Sigmoid colon (tissue), 7 donors: ENCODE results near the gene SPRY4. TPM values are rescaled to one million over a fixed set of nuclear protein-coding genes. Genes with fewer than 3 reads are reported as not detected.
"Not testable (repeated sequence)": the region's sequence is repeated elsewhere in the genome, so short reads cannot be mapped to it uniquely, and the experiment has no call there.

Source experiments
- DNase-seq: peaks from one replicate; pipeline ENCODE4 v3.0.0-alpha.2; 2019
- H3K27ac ChIP-seq, 4 donors: fragments of 200-600 bp; sonication (generic); one replicate each; pipeline ENCODE4 v1.5.1; 2016 to 2019; ENCODE audit warnings: mild to moderate bottlenecking in 1 of 4
- H3K27me3 ChIP-seq, 3 donors: fragments of 200-600 bp; sonication (generic); one replicate each; pipeline ENCODE4 v1.5.1; 2019; ENCODE audit warnings: mild to moderate bottlenecking in 1 of 3
- H3K36me3 ChIP-seq, 4 donors: fragments of 200-600 bp; sonication (generic); one replicate each; pipeline ENCODE4 v1.5.1; 2016 to 2019
- H3K4me1 ChIP-seq, 4 donors: fragments of 200-600 bp; sonication (generic); one replicate each; pipeline ENCODE4 v1.5.1; 2017 to 2019
- H3K4me3 ChIP-seq, 4 donors: fragments of 200-600 bp; sonication (generic); one replicate each; pipeline ENCODE4 v1.5.1; 2017 to 2019; ENCODE audit warnings: mild to moderate bottlenecking in 2 of 4, moderate library complexity in 1 of 4
- H3K9me3 ChIP-seq, 4 donors: fragments of 200-600 bp in 3 of 4; sonication (generic) in 3 of 4; one replicate each; pipeline versions ENCODE4 v1.5.1 to v1.6.1; 2013 to 2019
- CTCF ChIP-seq, 4 experiments: fragments of 450-650 bp in 3 of 4; fragments of 200-600 bp in 1 of 4; IDR thresholded peaks; one replicate each; pipeline ENCODE4 v1.5.1; 2016 to 2019; ENCODE audit warnings: antibody characterized with exemption in 4 of 4, mild to moderate bottlenecking in 3 of 4, moderate library complexity in 2 of 4
- EP300 ChIP-seq, 4 donors: sonication (generic); formaldehyde crosslinking; IDR thresholded peaks; one replicate each; pipeline ENCODE4 v1.6.1; 2017; ENCODE audit warnings: antibody characterized with exemption in 4 of 4
- POLR2A ChIP-seq, 2 donors: fragments of 450-650 bp; IDR thresholded peaks; one replicate each; pipeline ENCODE4 v1.6.1; 2016; ENCODE audit warnings: antibody characterized with exemption in 2 of 2, mild to moderate bottlenecking in 2 of 2, moderate library complexity in 2 of 2
- POLR2AphosphoS5 ChIP-seq, 4 donors: sonication (generic); formaldehyde crosslinking; IDR thresholded peaks; one replicate each; pipeline ENCODE4 v1.6.1; 2017; ENCODE audit warnings: antibody characterized with exemption in 4 of 4
- WGBS, 2 donors: extraction: QIAGEN DNeasy Blood & Tissue Kit; methylation state at CpG; one replicate each; pipeline ENCODE4 v1.1.7; 2013; 5-methylcytosine and 5-hydroxymethylcytosine counted together
- intact Hi-C: fragments of 100-400 bp; cut with DNase I; formaldehyde crosslinking; loops from one replicate; pipeline ENCODE4 v1.15.1; 2023
- polyA plus RNA-seq, 3 donors: library from polyadenylated mRNA; stranded (reverse); fragments of 200-250 nt; gene quantifications; one replicate each; pipeline ENCODE4 v1.2.3, GENCODE V29; 2013
- total RNA-seq, 4 donors: library from RNA; depleted of rRNA; stranded (reverse); fragments of >200 nt; gene quantifications; one replicate each; pipeline ENCODE4 v1.1.0, GENCODE V29; 2016
- donor health status: healthy with polysubstance abuse.
- donor health status: Bipolar disorder and iron deficiency.
- donor health status: healthy.

Gene SPRY4
- total and polyA plus RNA-seq, 7 donors = 1.8 to 15.7 (median 8.6) TPM

GRCh38 chr5:142350021-142350420 lies 25.2 kb upstream of the SPRY4 start:
- peaks cover 0 to 7% (median 2%) of the 10 kb centered on the region in 4 donors for H3K9me3 ChIP-seq
- no peaks in the 10 kb centered on the region for H3K4me1 ChIP-seq
- no peaks in the 10 kb centered on the region for H3K27me3 ChIP-seq
- no peak for TF ChIP-seq POLR2AphosphoS5 (IDR thresholded peaks at IDR 0.05)
- TF ChIP-seq POLR2A (IDR thresholded peaks at IDR 0.05) = no peak
- TF ChIP-seq EP300 (IDR thresholded peaks at IDR 0.05) = no peak
- no peak for TF ChIP-seq CTCF (IDR thresholded peaks at IDR 0.05)
- no peak overlapping the region for H3K4me3 ChIP-seq
- no peaks in the 10 kb centered on the region for H3K36me3 ChIP-seq
- no peak for DNase-seq
- no peak overlapping the region for H3K27ac ChIP-seq
- intact Hi-C loops = loop anchor here (10.0 kb wide), 2 partner anchors 195 to 335 kb away; partner anchors contain the start of gene GNPDA1

DNA sequence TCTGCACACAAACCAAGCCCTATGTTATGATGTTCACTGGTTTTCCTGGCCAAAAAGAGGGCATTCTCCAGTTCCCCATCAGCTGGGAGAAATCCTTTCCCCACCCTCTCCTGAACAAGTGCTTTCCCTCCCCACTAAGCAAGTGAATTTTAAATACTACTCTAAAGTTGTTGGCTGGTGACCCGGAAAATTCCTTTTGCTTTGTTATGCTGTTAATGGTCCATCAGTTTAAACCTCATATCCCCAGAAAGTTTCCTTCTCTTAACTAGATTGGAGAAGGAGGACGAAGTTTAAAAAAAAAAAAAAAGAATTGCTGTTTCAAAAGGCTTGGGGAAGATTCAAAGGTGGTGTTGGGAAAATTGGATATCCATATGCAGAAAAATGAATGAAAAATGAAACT lies 21.9 kb upstream of the SPRY4 start:
- TF ChIP-seq CTCF (IDR thresholded peaks at IDR 0.05) = no peak
- Histone ChIP-seq H3K36me3 (no peaks in the 10 kb centered on the region), H3K9me3 (peaks cover 0 to 17% (median 6%) of the 10 kb centered on the region in 4 donors), H3K27ac (peak overlapping the region in 1 of 4 donors; percentile 32), H3K27me3 (no peaks in the 10 kb centered on the region), H3K4me3 (no peak overlapping the region), H3K4me1 (no peaks in the 10 kb centered on the region)
- intact Hi-C loops = no loop called here
- WGBS, 2 donors = 50 to 53% methylated on average over 2 of the region's 2 CpGs
- peak; percentile 1 for DNase-seq

DNA sequence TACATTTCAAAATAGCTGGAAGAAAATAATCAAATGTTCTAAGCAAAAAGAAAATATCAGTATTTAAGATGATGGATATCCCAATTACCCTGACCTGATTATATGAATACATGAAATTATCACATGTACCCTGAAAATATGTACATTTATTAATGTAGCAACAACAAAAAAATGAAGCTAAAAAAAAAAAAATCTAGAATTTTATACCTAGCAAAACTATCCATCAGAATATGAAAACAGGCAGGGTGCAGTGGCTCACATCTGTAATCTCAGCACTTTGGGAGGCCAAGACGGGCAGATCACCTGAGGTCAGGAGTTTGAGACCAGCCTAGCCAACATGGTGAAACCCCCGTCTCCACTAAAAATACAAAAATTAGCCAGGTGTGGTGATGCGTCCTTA lies 20.1 kb upstream of the SPRY4 start:
- 95 to 96% methylated on average over 3 of the region's 3 CpGs for WGBS, 2 donors
- H3K36me3 ChIP-seq, H3K27ac ChIP-seq, H3K27me3 ChIP-seq, H3K4me3 ChIP-seq, DNase-seq, H3K4me1 ChIP-seq, intact Hi-C loops: not testable (repeated sequence)
- peaks cover 0 to 17% (median 6%) of the 10 kb centered on the region in 4 donors for H3K9me3 ChIP-seq

GRCh38 chr5:142343531-142343930 lies 18.7 kb upstream of the SPRY4 start:
- H3K36me3 ChIP-seq = no peaks in the 10 kb centered on the region
- no peak for TF ChIP-seq POLR2AphosphoS5 (IDR thresholded peaks at IDR 0.05)
- no peak for TF ChIP-seq POLR2A (IDR thresholded peaks at IDR 0.05)
- no peak for TF ChIP-seq EP300 (IDR thresholded peaks at IDR 0.05)
- TF ChIP-seq CTCF (IDR thresholded peaks at IDR 0.05) = no peak
- no peak overlapping the region for H3K27ac ChIP-seq
- no peak for DNase-seq
- 95% methylated on average over 4 of the region's 4 CpGs for WGBS, 2 donors
- intact Hi-C loops = no loop called here
- no peaks in the 10 kb centered on the region for H3K27me3 ChIP-seq
- H3K4me3 ChIP-seq = no peak overlapping the region
- H3K9me3 ChIP-seq = peaks cover 0 to 17% (median 6%) of the 10 kb centered on the region in 4 donors
- no peaks in the 10 kb centered on the region for H3K4me1 ChIP-seq

GRCh38 chr5:142342128-142342981 lies 17.5 kb upstream of the SPRY4 start:
- Histone ChIP-seq H3K9me3 (peaks cover 0 to 17% (median 6%) of the 10 kb centered on the region in 4 donors), H3K27me3 (no peaks in the 10 kb centered on the region), H3K4me1 (no peaks in the 10 kb centered on the region), H3K4me3 (no peak overlapping the region), H3K36me3 (no peaks in the 10 kb centered on the region), H3K27ac (no peak overlapping the region)
- intact Hi-C loops = no loop called here
- DNase-seq = no peak
- no peak for TF ChIP-seq POLR2A (IDR thresholded peaks at IDR 0.05)
- TF ChIP-seq POLR2AphosphoS5 (IDR thresholded peaks at IDR 0.05) = no peak
- TF ChIP-seq EP300 (IDR thresholded peaks at IDR 0.05) = no peak
- TF ChIP-seq CTCF (IDR thresholded peaks at IDR 0.05) = no peak
- 82 to 90% methylated on average over 16 of the region's 16 CpGs for WGBS, 2 donors
